ENCODE measurements around the gene EIF2B2. TPM values are rescaled to one million over a fixed set of nuclear protein-coding genes. Genes with fewer than 3 reads are reported as not detected.

EIF2B2 gene
- total RNA-seq, 1 donor from 2014 or later = 37.7 TPM

- no peak overlapping the region for H3K27ac Mint-ChIP-seq (ENCODE audit: unreplicated experiment)
Measured at GRCh38 chr14:75060420-75060819, 57.7 kb downstream of the EIF2B2 start.

More at GRCh38 chr14:75060420-75060819, 57.7 kb downstream of the EIF2B2 start:
- TF ChIP-seq, protein P1, sequence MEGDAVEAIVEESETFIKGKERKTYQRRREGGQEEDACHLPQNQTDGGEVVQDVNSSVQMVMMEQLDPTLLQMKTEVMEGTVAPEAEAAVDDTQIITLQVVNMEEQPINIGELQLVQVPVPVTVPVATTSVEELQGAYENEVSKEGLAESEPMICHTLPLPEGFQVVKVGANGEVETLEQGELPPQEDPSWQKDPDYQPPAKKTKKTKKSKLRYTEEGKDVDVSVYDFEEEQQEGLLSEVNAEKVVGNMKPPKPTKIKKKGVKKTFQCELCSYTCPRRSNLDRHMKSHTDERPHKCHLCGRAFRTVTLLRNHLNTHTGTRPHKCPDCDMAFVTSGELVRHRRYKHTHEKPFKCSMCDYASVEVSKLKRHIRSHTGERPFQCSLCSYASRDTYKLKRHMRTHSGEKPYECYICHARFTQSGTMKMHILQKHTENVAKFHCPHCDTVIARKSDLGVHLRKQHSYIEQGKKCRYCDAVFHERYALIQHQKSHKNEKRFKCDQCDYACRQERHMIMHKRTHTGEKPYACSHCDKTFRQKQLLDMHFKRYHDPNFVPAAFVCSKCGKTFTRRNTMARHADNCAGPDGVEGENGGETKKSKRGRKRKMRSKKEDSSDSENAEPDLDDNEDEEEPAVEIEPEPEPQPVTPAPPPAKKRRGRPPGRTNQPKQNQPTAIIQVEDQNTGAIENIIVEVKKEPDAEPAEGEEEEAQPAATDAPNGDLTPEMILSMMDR (IDR thresholded peaks at IDR 0.05; ENCODE audit: insufficient read depth, low read depth, low read length) = no peak
- TF ChIP-seq EZH2 (IDR thresholded peaks at IDR 0.05; ENCODE audit: insufficient read depth, low read length) = no peak
- no peak overlapping the region for H3K4me3 ChIP-seq (ENCODE audit: insufficient read depth, low read depth, low read length)
- peaks cover 6% of the 10 kb centered on the region for H3K4me1 ChIP-seq (ENCODE audit: insufficient read depth, low read length)
- no peaks in the 10 kb centered on the region for H3K36me3 Mint-ChIP-seq (ENCODE audit: low read depth, unreplicated experiment)
- H2AFZ ChIP-seq (ENCODE audit: low read depth, low read length) = no peak overlapping the region
- no peaks in the 10 kb centered on the region for H3K9me3 Mint-ChIP-seq (ENCODE audit: unreplicated experiment)
- H3K4me3 Mint-ChIP-seq (ENCODE audit: unreplicated experiment) = no peak overlapping the region
- H3K27ac ChIP-seq (ENCODE audit: low read depth, low read length) = no peak overlapping the region
- no peak overlapping the region for H3K4me2 ChIP-seq (ENCODE audit: low read length)
- no peaks in the 10 kb centered on the region for H3K4me1 Mint-ChIP-seq (ENCODE audit: low read depth, unreplicated experiment)
- no peaks in the 10 kb centered on the region for H3K27me3 ChIP-seq (ENCODE audit: insufficient read depth, low read length)
- no peaks in the 10 kb centered on the region for H4K20me1 ChIP-seq (ENCODE audit: insufficient read depth, low read length)
- DNase-seq (ENCODE audit: low read depth) (no peak), FAIRE-seq (no peak)
- H3K36me3 ChIP-seq (ENCODE audit: insufficient read depth, low read length) = no peaks in the 10 kb centered on the region
- H3K79me2 ChIP-seq (ENCODE audit: insufficient read depth, low read length) = peaks cover 13% of the 10 kb centered on the region
- no peak overlapping the region for H3K9ac ChIP-seq (ENCODE audit: low read length)
- H3K27me3 Mint-ChIP-seq (ENCODE audit: low read depth, unreplicated experiment) = no peaks in the 10 kb centered on the region
- no peaks in the 10 kb centered on the region for H3K9me3 ChIP-seq (ENCODE audit: insufficient read depth, low read depth, low read length)

Other genes starting within 250 kb of the EIF2B2 start
- gene YLPM1, start 239.6 kb upstream of the EIF2B2 start, total RNA-seq = 49.5 and 49.7 TPM in 2 replicates
- not detected in 2 replicates for gene PROX2, start 126.8 kb upstream of the EIF2B2 start, total RNA-seq
- gene DLST, start 121.0 kb upstream of the EIF2B2 start, total RNA-seq = 83.0 and 90.6 TPM in 2 replicates
- 0.70 and 1.7 TPM in 2 replicates for gene RPS6KL1, start 79.7 kb upstream of the EIF2B2 start, total RNA-seq
- 2.5 and 3.5 TPM in 2 replicates for gene PGF, start 47.3 kb upstream of the EIF2B2 start, total RNA-seq
- gene MLH3, start 48.5 kb downstream of the EIF2B2 start, total RNA-seq = 12.7 and 12.9 TPM in 2 replicates
- gene ACYP1, start 61.1 kb downstream of the EIF2B2 start, total RNA-seq = 6.9 and 8.9 TPM in 2 replicates
- gene ZC2HC1C, start 66.7 kb downstream of the EIF2B2 start, total RNA-seq = 1.4 and 1.7 TPM in 2 replicates
- gene NEK9, start 124.1 kb downstream of the EIF2B2 start, total RNA-seq = 45.2 and 56.3 TPM in 2 replicates
- gene TMED10, start 173.7 kb downstream of the EIF2B2 start, total RNA-seq = 331 and 359 TPM in 2 replicates

All from astrocyte (in vitro differentiated cells and primary cell).